Umbilical cord (tissue), 2 donors: ENCODE results near the gene TPI1. TPM values are rescaled to one million over a fixed set of nuclear protein-coding genes. Genes with fewer than 3 reads are reported as not detected.
A peak's percentile ranks its signal among the peaks of the same experiment; 100 is the strongest.
"Not testable (repeated sequence)": the region's sequence is repeated elsewhere in the genome, so short reads cannot be mapped to it uniquely, and the experiment has no call there.

ENCODE experiments used
- DNase-seq: peaks from one replicate; pipeline ENCODE4 v3.0.0-alpha.2; 2015; ENCODE audit warnings: low spot score
- total RNA-seq: library from RNA; depleted of rRNA; stranded (reverse); fragments of >200 nt; gene quantifications from one replicate; pipeline ENCODE4 v1.2.3, GENCODE V29; 2014; ENCODE audit warnings: low replicate concordance; ENCODE audit not compliant: insufficient read depth

Gene TPI1
- total RNA-seq, 1 donor from 2014 or later = 743 TPM

- no peak for DNase-seq
Observed at GRCh38 chr12:6847676-6848075, 19.7 kb upstream of the TPI1 start.

GRCh38 chr12:6849427-6849826, 17.9 kb upstream of the TPI1 start:
- DNase-seq = no peak

- DNase-seq = no peak
Observed at GRCh38 chr12:6849976-6850560, 17.3 kb upstream of the TPI1 start.

- no peak for DNase-seq
Observed at GRCh38 chr12:6850796-6851152, 16.6 kb upstream of the TPI1 start.

GRCh38 chr12:6851153-6851920, 16.0 kb upstream of the TPI1 start, which contains the start of gene CDCA3:
TSS of gene CDCA3 (minus strand) at chr12:6851286. CDS start at chr12:6850952, 334 bp downstream.
- DNase-seq = peak; percentile 99

GRCh38 chr12:6851921-6852650, 15.2 kb upstream of the TPI1 start, which contains the start of gene USP5:
TSS of gene USP5 (plus strand) at chr12:6852150. CDS start at chr12:6852180, 30 bp downstream.
- DNase-seq = peak; percentile 100

- DNase-seq = peak; percentile 97
Observed at GRCh38 chr12:6852651-6853354, 14.5 kb upstream of the TPI1 start.

- DNase-seq = no peak
Observed at GRCh38 chr12:6853626-6854025, 13.7 kb upstream of the TPI1 start.

GRCh38 chr12:6854036-6854435, 13.3 kb upstream of the TPI1 start:
- DNase-seq = no peak

GRCh38 chr12:6855322-6855721, 12.0 kb upstream of the TPI1 start:
- no peak for DNase-seq

GRCh38 chr12:6858799-6859198, 8.5 kb upstream of the TPI1 start:
- DNase-seq = no peak

- DNase-seq = no peak
Observed at GRCh38 chr12:6860116-6860515, 7.2 kb upstream of the TPI1 start.

- DNase-seq = no peak
Observed at GRCh38 chr12:6860942-6861341, 6.4 kb upstream of the TPI1 start.

- no peak for DNase-seq
Observed at GRCh38 chr12:6861391-6861790, 5.9 kb upstream of the TPI1 start.

GRCh38 chr12:6863033-6863432, 4.3 kb upstream of the TPI1 start:
- DNase-seq = no peak

- DNase-seq = no peak
Observed at GRCh38 chr12:6863586-6864321, 3.6 kb upstream of the TPI1 start.

- not testable (repeated sequence) for DNase-seq
Observed at GRCh38 chr12:6865307-6865706, 2.0 kb upstream of the TPI1 start.

GRCh38 chr12:6866163-6866919, 990 bp upstream of the TPI1 start:
- no peak for DNase-seq

GRCh38 chr12:6866920-6867412, 365 bp upstream of the TPI1 start:
- no peak for DNase-seq
